A549 treated with CORT108297 at 1 μM for 4 hours (cell line): ENCODE data around the gene WDR48. TPM values are rescaled to one million over a fixed set of nuclear protein-coding genes. Genes with fewer than 3 reads are reported as not detected.

Experiments used
- total RNA-seq: library from RNA; stranded (reverse); fragments of 200-300 nt; extraction: Qiagen RNA extraction; gene quantifications from 5 replicates; pipeline ENCODE4 v1.2.3, GENCODE V29; 2022

Gene WDR48
- total RNA-seq = 19.4 to 24.0 TPM (median 22.1 TPM) in 5 replicates

DNA sequence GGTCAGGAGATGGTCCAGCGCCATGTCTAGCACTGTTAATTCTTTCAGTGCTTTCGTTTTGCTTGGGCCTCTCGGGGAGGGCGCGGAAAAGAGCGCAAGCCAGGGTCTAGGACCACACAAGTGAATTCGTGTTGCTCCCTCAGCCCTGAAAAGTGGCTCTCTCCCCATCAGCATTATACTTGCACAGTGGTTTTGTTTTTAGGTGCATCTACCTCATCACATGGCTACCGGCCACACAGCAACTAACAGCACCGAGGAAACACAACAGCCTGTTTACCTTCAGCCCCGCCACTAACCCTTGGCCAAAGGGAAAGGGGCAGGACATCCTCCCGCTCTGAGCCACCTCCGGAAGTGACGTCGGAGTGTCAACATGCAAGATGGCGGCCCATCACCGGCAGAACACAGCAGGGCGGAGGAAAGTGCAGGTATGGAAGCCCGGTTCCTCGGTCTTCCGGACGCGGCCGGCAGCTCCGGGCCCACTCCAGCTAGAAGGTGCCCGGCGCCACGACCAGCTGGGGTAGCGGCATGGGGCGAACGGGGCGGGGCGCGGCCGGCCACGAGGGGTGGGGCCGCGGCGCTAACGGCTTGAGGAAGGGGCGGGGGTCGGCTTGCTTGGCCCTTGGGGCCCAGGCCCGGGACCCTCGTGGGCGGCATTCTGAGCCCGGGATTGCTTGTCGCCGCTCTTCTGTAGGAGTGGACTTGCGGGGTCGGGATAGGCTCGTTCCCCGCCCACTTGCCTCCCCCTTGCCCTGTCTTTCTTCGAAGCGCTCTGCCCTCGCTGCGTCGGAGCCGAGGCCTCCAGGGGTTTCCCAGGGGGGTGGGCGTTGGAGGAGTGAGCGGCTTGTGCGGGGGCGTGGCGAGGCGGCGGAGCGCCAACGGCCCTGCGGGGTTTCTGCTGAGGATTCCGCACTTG is at the start of gene WDR48, which contains the start of gene SCN11A:
TSS of gene WDR48 (plus strand) at position 368 of the 913 bp plus-strand sequence. CDS start at position 378, 10 bp downstream.
TSS of gene SCN11A (minus strand) at position 296 of the 913 bp plus-strand sequence. CDS start 101,582 bp downstream, outside the sequence.

DNA sequence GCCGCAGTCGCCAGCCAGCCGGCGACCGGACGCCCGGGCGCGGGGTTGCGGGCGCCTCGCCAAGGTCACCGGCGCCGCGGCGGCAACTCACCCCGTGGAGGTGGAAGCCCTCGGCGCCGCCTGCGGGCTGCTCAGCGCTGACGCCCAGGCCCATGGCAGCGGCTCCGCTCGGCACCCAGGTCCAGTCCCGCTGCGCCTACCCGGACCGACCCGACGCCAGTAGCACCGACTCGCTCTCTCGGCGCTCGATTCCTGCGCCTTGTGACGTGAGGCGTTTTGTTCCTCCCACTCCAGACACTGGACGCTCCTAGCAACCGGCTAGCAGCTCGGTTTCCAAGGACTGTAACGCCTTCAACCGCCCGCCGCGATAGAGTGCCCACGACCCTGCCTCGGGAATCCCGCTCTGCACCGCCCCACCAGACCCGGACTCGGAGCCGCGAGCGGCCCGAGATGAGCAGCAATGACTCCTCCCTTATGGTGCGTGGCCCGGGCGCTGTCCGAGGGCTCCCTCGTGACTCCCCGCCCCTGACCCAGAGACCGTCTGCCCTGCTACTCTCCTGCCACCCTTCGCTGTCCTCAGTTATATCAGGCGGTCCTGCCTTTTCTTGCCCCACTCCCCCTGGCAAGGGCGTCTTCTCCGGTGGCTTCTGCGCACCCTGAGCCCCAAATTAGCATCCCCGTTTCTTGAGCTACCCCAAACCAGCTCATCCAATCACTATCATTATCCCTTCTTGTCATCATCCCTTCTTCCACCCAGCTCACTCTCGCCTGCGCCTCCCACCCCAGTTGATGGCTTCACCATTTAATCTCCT is 55.8 kb downstream of the WDR48 start, which contains the start of the genes GORASP1 and TTC21A:
TSS of gene GORASP1 (minus strand) at position 240 of the 812 bp plus-strand sequence. CDS start at position 154, 86 bp downstream.
TSS of gene TTC21A (plus strand) at position 293 of the 812 bp plus-strand sequence. CDS start at position 451, 158 bp downstream.

Other genes with a start within 250 kb of the WDR48 start
- gene SCN10A, start 235.8 kb upstream of the WDR48 start, total RNA-seq = not detected in 5 replicates
- gene SCN11A, start 72 bp upstream of the WDR48 start, total RNA-seq = 0.01 TPM in 2 of 5 replicates, not detected in the others
- gene GORASP1, start 55.6 kb downstream of the WDR48 start, total RNA-seq = 26.6 to 36.7 TPM (median 34.9 TPM) in 5 replicates
- gene TTC21A, start 55.7 kb downstream of the WDR48 start, total RNA-seq = 0.91 to 2.8 TPM (median 1.9 TPM) in 5 replicates
- 14.2 to 24.6 TPM (median 18.0 TPM) in 5 replicates for gene CSRNP1, start 101.6 kb downstream of the WDR48 start, total RNA-seq
- gene XIRP1, start 140.6 kb downstream of the WDR48 start, total RNA-seq = 0.02 to 0.07 TPM (median 0.04 TPM) in 5 replicates
- gene CX3CR1, start 228.0 kb downstream of the WDR48 start, total RNA-seq = 0.05 to 0.12 TPM (median 0.05 TPM) in 3 of 5 replicates, not detected in the others